Ovary (tissue), 3 donors: Measurements from ENCODE around the gene OPCML.

Source experiments
- CTCF ChIP-seq, 3 donors: fragments of 450-650 bp in 2 of 3; fragments of 200-600 bp in 1 of 3; IDR thresholded peaks; one replicate each; pipeline versions ENCODE4 v1.5.1 to v1.8.0; 2016 to 2022; ENCODE audit warnings: antibody characterized with exemption in 3 of 3, mild to moderate bottlenecking in 1 of 3
- POLR2A ChIP-seq: fragments of 450-650 bp; IDR thresholded peaks from one replicate; pipeline ENCODE4 v1.6.1; 2017; ENCODE audit warnings: antibody characterized with exemption, mild to moderate bottlenecking, moderate library complexity
- donor health status: DM: no; HTN: no; CAD: no.

- TF ChIP-seq POLR2A, result no peak
- no peak for TF ChIP-seq CTCF (IDR thresholded peaks at IDR 0.05)
Observed at GRCh38 chr11:132852361-132852760, 679.9 kb downstream of the OPCML start.
